ENCODE data around the gene ZDHHC1. TPM values are rescaled to one million over a fixed set of nuclear protein-coding genes. Genes with fewer than 3 reads are reported as not detected.

The ZDHHC1 gene
- 10 to 100 TPM; 12.6 to 19.0 (median 16.0) TPM for polyA plus RNA-seq (ENCODE audit: insufficient read length in 4 of 4)

GRCh38 chr16:67415872-67416793 is at the start of gene ZDHHC1:
Gene ZDHHC1 (minus strand): TSS chr16:67416477. CDS start chr16:67407775, 8,702 bp downstream.
- DNase-seq (ENCODE audit: low read depth in 4 of 4, low spot score in 2 of 4): no peak

DNA sequence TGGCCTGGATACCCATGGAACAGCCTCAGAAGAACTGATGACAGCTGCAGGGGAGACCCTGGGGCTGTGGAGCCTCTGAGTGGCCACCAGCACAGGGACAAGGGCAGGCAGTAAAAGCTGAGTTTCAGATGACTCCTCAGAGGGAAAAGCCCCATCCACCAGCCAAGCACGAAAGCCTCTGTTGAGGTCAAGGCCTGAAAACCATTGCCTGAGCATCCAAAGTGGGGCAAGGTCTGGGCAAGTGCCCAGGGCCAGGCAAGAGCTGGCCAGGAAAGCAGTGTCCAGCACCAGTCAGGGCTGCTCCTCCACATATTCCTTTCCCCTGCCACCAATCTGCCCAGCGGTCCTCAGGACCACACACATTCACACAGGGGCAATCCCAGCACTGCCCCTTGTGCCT is 48.3 kb upstream of the ZDHHC1 start:
- no peak for DNase-seq (ENCODE audit: low read depth in 4 of 4, low spot score in 2 of 4)

DNA sequence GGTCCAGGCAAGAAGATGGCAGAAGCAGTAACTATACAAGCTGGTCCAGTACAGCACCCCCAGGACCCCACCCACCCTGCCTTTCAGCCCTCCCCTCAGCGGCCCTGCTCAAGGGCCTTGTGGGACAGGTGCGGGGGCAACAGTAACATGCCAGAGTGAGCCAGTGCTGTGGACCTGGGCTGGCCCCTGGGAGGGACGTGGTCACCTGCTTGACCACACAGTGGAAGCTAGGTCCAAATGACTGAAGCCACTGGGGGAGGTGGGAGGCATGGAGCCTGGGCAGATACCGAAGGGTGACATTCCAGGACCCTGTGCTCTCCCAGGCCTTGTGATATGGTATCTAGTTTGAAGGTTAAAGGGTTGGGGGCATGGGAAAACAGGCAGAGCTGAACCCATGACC is 47.4 kb upstream of the ZDHHC1 start:
- no peak for DNase-seq (ENCODE audit: low read depth in 4 of 4, low spot score in 2 of 4)

DNA sequence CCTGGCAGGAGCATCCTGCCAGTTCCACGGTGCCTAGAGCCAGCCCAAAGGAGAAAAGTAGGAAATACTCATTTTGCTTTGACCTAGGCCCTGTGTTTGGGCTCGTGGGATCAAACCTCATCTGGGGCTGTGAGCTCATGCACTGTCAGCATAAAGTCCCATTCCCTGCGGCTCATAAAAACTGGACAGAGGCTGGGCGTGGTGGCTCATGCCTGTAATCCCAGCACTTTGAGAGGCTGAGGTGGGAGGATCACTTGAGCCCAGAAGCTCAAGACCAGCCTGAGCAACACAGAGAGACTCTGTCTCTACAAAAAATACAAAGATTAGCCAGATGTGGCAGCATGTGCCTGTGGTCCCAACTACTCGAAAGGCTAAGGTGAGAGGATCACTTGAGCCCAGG is 46.8 kb upstream of the ZDHHC1 start:
- DNase-seq (ENCODE audit: low read depth in 4 of 4, low spot score in 2 of 4): no peak

DNA sequence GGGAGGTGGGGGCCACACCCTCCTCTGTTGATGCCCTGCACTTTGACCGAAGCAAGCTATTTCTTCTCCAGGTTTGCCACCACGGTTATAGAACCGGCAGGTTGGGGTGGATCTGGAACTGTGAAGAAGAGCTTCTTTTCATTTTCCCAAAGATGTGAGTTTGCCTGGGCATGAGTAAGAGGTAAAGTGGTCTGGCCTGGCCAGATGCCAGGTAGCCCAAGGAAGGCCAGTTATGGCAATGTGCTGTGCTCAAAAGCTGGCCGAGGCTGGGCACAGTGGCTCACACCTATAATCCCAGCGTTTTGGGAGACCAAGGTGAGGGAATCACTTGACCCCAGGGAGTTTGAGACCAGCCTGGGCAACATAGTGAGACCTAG is 46.0 kb upstream of the ZDHHC1 start:
- no peak for DNase-seq (ENCODE audit: low read depth in 4 of 4, low spot score in 2 of 4)

GRCh38 chr16:67461600-67462278 is 45.5 kb upstream of the ZDHHC1 start:
- DNase-seq (ENCODE audit: low read depth in 4 of 4, low spot score in 2 of 4): no peak

GRCh38 chr16:67460961-67461360 is 44.7 kb upstream of the ZDHHC1 start:
- no peak for DNase-seq (ENCODE audit: low read depth in 4 of 4, low spot score in 2 of 4)

GRCh38 chr16:67460168-67460567 is 43.9 kb upstream of the ZDHHC1 start:
- DNase-seq (ENCODE audit: low read depth in 4 of 4, low spot score in 2 of 4): no peak

DNA sequence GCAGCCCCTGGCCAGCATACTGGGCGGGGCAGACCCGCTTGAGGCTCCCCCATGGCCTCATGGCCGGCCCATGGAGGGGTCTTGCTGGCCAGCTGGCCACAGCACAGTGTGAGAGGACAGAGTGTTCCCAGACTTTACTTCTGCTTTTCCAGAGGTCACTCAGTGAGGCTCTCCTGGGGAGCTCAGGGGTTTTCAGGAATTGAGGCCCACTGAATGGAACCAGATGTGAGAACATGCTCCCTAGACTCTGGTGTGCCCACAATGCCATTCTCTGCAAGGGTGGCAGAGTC is 43.5 kb upstream of the ZDHHC1 start:
- DNase-seq (ENCODE audit: low read depth in 4 of 4, low spot score in 2 of 4): no peak

DNA sequence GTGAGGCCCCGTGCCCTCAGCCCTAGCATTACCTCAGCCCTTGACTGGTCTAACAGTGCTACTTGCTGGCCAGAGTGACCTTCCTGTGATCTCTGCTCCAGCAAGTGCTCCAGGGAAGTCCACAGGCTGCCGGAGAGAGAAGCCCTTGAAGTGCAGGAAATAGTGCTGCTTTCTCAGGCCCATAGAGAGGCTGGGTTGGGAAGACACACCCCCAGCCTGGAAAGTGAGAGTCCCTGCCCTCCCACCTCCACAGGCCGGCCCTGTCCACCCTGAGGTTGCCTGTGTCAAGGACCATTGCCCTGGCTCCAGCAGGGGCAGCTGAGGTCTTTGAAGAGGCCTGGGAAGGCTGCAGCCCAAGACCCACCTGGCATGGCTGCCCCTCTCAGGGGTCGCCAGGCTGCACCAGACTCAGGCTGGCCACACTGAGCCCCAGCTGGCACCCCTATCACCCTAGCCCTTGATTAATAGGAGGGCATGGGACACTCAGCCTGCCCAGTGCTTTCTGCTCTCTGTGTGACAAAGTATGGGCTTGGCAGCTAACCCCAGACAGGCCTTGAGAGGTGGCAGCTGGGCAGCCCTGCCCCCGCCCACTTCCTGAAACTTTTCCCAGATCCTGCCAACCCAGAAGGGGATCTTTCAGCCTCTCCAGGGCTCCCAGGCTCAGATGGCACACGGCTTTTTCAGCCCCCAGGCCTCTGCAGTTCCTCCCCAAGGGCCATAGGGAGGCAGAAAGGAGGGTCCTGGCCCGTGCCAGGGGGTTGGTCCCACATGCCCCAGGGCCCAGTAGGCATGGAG is 43.0 kb upstream of the ZDHHC1 start:
- no peak for DNase-seq (ENCODE audit: low read depth in 4 of 4, low spot score in 2 of 4)

DNA sequence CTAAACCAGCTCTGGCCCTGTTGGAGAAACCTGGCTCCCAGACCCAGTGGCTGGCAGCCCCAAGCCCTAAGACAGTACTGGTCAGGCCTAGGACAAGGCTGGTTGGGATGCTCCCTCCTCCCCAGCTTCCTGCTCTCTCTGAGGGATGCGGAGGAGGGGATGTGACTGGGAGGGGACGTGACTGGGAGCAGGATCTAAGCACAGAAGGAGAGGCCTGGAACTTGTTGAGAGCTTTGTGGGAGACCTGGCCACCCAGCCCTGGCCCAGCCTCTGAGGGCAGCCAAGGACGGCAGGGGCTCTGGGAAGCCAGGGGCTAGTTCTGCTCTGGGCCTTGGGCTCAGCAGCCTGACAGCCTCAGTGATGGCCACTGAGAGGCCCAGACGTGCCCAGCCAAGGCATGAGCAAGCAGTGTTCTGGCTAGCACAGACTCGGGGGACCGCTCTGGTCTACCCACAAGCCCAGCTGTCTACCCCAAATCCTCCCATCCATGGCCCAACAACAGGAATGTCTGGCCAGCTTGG is 41.9 kb upstream of the ZDHHC1 start:
- no peak for DNase-seq (ENCODE audit: low read depth in 4 of 4, low spot score in 2 of 4)

- DNase-seq (ENCODE audit: low read depth in 4 of 4, low spot score in 2 of 4): no peak
Measured at GRCh38 chr16:67457611-67458010, 41.3 kb upstream of the ZDHHC1 start.

GRCh38 chr16:67456391-67457081 is 40.3 kb upstream of the ZDHHC1 start:
- DNase-seq (ENCODE audit: low read depth in 4 of 4, low spot score in 2 of 4): no peak

GRCh38 chr16:67454852-67455251 is 38.6 kb upstream of the ZDHHC1 start:
- DNase-seq (ENCODE audit: low read depth in 4 of 4, low spot score in 2 of 4): no peak

- no peak for DNase-seq (ENCODE audit: low read depth in 4 of 4, low spot score in 2 of 4)
Measured at GRCh38 chr16:67454104-67454503, 37.8 kb upstream of the ZDHHC1 start.

DNA sequence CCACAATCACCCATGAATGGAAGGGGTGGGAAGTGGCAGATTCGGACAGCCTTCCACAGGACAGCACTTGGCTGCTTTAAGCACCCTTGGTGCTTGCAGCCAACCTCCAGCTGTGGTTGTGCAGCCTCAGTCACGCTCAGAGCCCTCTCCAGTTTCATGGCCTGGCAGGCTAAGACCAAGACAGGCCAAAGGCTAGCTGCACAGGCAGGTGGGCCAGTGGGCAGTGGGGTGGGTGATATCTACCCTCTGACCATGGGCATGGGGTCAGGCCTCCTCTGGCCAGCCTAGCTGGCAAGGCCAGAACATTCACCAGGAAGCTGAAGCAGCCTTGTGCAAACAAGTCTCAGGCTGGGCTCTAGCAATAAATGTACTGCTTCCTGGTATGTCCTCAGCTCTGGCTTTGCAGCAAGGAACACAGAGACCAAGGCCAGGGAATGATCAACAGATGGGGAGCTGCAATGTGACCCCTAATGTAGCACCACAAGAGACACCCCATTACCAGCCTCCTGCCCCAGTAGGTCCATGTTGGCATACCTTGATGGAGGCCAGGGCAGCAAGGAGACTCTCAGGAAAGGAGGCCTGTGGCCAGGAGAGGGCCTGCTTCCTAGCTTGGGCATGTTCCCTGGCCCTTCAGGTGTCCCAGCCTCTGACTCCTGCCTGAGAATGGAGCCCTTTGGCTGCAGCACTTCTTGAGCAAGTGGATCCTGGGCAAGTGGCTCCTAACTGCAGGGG is 35.6 kb upstream of the ZDHHC1 start:
- no peak for DNase-seq (ENCODE audit: low read depth in 4 of 4, low spot score in 2 of 4)

- no peak for DNase-seq (ENCODE audit: low read depth in 4 of 4, low spot score in 2 of 4)
Measured at GRCh38 chr16:67451061-67451703, 34.9 kb upstream of the ZDHHC1 start.

DNA sequence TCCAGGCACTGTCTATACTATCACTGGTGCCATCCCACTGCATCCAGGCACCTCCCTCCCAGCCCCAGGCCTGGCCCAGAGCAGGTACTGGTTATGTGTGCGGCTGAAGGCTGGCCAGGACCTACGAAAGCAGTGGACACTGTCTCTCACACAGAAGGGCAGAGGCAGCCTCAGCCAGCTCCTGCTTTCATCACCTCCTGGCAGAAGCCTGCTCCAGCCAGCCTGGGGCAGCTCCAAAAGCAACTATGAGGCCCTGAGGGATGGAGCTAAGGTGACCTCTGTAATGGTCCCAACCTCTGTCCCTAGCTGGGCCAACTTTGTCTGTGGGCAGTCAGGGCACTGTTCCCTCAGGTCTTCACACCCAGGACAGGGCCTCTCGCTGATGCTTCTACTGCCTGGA is 33.5 kb upstream of the ZDHHC1 start:
- no peak for DNase-seq (ENCODE audit: low read depth in 4 of 4, low spot score in 2 of 4)

DNA sequence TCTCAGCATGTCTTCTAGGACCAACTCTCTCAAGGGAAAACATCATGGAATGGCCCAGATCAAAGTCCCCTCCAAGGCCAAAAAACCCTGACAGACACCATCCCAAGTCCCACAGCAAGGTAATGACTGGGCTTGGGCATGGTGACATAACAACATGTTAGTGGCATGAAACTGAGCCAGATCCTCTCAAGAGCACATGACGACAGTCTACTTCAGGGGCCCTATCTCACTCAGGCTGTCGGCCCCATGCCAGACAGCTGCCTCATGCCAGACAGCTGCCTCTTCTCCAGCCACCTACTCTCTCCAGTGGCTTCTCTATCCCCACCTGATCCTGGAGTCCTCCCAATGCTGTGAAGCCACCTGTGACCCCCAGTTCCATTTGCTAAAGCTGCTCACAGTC is 33.1 kb upstream of the ZDHHC1 start:
- DNase-seq (ENCODE audit: low read depth in 4 of 4, low spot score in 2 of 4): no peak

Data from left renal cortex interstitium (tissue), 4 donors.